HG03097 (cell line): ENCODE results near the gene SLC36A3.
"Not testable (repeated sequence)": the region's sequence is repeated elsewhere in the genome, so short reads cannot be mapped to it uniquely, and the experiment has no call there.

ENCODE experiments used
- ATAC-seq: cut with Tn5 transposase; IDR thresholded peaks from one replicate; pipeline ENCODE4 v1.9.1; 2021; ENCODE audit not compliant: unreplicated experiment, low FRiP score

Gene SLC36A3

GRCh38 chr5:151267491-151268260 is 35.9 kb downstream of the SLC36A3 start:
- ATAC-seq, result no peak

- no peak for ATAC-seq
Measured at GRCh38 chr5:151264113-151264512, 39.5 kb downstream of the SLC36A3 start.

- ATAC-seq, result no peak
Measured at GRCh38 chr5:151262532-151262931, 41.0 kb downstream of the SLC36A3 start.

DNA sequence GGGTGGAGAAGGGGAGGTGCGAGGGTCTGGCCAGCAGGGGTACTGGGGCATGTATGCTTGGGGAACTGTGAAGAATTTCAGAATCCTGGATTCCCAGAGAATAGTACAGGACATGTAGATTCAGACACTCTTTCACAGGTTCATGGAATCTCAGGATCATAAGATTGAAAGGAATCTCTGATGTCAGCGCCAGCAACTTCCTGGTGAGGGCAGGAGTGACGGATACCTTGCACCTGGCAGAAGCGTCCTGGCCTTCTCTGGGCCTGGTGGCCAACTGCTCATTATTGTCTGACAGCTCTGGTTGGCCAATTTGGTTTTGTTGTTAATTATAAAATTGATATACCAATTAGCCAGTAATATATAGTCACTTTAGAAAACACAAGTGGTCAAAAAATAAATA is 43.6 kb downstream of the SLC36A3 start:
- ATAC-seq, result no peak

DNA sequence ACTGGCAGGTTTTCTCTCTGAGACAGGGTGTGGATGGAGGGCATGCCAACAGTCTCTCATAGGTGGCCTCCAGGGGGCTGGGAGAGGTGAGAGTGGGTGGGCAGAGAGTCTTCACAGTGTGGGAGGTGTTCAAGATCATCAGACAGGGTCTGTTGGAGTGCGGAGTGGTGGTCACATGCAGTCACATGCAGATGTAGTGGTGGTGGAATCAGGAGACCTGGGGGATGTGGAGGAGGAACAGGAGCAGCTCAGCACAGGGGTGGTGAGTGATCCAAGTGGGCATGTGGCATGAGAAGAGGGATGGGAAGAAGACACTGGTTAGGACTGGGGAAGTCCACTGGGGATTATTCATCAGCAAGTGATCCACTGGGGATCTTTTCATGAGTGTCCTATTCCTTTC is 44.8 kb downstream of the SLC36A3 start:
- ATAC-seq, result no peak

GRCh38 chr5:151258201-151258611 is 45.4 kb downstream of the SLC36A3 start:
- ATAC-seq, result no peak

- ATAC-seq, result no peak
Measured at GRCh38 chr5:151257731-151258181, 45.8 kb downstream of the SLC36A3 start.

DNA sequence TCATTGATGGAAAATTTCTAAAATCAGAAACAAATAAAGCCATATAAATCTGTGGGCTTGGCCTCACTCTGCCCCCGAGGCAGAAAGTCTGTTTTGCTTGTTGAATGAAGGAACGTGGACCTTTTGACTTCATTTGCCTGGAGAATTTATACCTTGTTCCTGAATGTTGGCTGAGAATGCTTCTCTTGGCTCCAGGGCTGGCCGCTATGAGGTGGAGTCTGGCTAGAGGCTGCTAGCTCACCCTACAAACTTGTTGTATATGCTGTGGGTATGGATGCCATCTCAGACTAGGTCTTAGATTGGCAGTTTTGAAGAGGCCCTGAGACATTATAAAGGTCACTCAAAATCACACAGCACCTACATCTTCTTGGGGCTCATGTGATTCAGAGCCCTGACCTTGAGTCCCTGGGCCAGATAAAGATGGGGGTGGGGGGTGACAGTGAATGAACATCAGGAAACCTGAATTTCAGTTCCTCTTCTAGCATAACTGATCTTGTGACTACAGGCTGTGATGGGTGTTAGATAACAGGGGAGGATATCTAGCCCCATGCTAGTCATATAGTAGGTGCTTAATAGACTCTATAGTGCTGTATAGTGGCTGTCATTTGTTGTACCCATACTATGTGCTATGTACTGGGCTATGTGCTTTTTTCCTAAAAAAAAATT is 47.8 kb downstream of the SLC36A3 start:
- ATAC-seq, result peak; percentile 27

GRCh38 chr5:151254990-151255389 is 48.6 kb downstream of the SLC36A3 start:
- not testable (repeated sequence) for ATAC-seq

- no peak for ATAC-seq
Measured at GRCh38 chr5:151254556-151254955, 49.0 kb downstream of the SLC36A3 start.

- no peak for ATAC-seq
Measured at GRCh38 chr5:151253605-151253950, 50.0 kb downstream of the SLC36A3 start.

- peak; percentile 91 for ATAC-seq
Measured at GRCh38 chr5:151252762-151253604, 50.6 kb downstream of the SLC36A3 start, which contains the start of gene GM2A. Gene GM2A, plus strand, starts transcription at chr5:151253185. Its CDS starts 32 bp downstream, at chr5:151253217.

DNA sequence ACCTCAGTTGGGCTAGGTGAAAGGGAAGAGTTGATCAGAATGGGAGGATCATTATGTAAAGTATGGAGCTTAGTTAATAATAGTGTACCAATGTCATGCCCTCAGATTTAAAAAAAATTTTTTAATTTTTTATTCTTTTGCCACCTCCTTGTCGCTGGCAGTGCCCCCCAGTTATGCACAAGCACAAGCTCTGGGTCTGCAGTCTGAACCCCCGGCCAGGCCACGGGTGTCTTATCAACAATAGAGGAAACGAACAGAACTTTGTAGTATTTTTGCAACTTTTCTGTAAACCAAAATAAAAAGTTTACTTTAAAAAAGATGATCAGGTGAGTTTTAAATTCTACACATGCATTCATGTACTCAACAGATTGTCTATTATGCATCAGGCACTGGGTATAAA is 51.9 kb downstream of the SLC36A3 start:
- ATAC-seq, result no peak

GRCh38 chr5:151251001-151251551 is 52.5 kb downstream of the SLC36A3 start:
- no peak for ATAC-seq

- no peak for ATAC-seq
Measured at GRCh38 chr5:151250346-151251000, 53.1 kb downstream of the SLC36A3 start.

DNA sequence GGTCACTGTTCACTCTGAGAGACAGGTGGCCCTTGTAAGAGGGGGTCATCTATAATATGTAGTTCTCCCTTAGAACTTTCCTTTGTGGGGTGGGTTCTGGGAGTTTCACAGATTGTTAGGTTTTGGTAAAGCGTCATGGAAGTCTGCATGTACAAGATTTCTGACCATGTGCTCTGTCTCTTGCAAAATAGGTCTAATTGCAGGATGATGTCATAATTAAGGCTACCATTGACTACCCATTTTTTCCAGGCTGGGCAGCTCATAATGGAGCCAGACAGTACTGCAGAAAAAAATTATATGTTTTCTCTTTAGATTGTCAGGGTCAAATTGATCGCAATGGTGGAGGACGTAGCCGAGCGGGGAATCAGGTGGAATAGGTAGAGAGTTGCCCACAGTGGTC is 54.3 kb downstream of the SLC36A3 start:
- no peak for ATAC-seq

DNA sequence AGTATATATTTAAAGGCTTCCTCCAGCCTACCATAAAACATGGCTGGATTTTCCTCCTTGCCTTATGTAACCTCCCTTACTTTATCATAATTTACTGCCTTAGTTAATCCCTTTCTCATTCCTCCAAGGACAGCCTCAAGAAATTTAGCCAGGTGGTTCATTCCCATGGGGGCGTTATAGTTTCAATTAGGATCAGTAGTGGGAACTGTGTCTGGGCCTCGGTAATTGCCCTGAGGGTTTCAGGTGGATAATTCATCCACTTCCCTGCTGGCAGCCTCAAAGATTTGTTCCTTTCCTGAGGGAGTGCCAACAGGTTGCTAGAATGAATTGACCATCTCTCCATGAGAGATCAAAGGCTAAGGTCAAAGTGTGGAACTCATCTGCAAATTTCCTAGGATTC is 54.9 kb downstream of the SLC36A3 start:
- no peak for ATAC-seq

DNA sequence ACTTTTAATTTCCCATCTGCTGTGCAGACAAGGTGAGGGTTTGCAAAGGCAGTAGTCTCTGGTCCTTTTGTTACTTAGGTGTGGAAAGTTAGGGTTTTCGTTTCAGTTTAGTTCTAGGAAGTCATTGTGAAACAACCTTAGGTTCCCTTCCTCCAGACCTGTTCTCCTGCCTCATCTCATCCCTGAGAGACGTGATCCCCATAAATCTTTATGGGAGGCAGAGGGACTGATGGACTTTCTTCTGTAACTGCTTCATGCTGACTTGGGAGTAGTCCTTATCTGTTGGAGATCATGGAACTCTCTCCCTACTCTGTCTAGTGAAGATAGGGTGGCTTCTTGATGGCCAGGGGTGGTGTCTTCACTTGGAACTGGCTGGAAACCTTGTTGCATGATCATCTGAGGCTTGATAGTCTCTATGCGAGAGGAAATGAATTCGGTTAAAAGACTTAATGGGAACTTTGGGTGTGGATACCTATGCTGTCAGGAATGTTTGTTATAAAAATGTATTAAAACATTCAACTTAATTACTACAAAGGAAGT is 57.8 kb downstream of the SLC36A3 start:
- ATAC-seq, result no peak

GRCh38 chr5:151244206-151244605 is 59.4 kb downstream of the SLC36A3 start:
- ATAC-seq, result no peak

DNA sequence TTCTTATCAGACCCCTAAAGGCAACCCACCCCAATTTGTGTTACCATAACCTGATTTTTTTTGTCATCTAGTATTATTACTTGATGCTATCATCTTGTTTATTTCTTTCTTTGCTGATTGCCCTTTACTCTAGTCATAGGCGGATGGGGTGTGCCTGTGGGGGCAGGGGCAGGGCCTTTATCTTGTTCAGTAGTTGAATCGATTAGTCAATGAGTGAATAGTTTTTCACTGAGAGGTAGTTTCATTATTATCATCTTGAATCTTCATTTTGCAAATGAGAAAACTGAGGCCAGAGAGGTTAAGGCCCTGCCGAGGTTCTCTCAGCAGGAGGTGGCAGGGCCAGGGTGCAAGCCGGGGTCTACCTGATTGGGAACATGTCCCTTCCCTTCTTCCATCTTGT is 60.0 kb downstream of the SLC36A3 start:
- no peak for ATAC-seq
